SK-N-SH (cell line): ENCODE data around the gene FMO3. TPM values are rescaled to one million over a fixed set of nuclear protein-coding genes. Genes with fewer than 3 reads are reported as not detected.

Experiments
- CTCF ChIA-PET: fragments of 300-600, 350-600 bp; formaldehyde crosslinking; extraction: SDS; loops from one replicate; lab custom pipeline; 2021; lab: Yijun Ruan, JAX
- POLR2A ChIA-PET: fragments of 350-600 bp; sonication (Branson Sonifier 250); formaldehyde crosslinking; extraction: SDS; loops from one replicate; lab custom pipeline; 2020; ENCODE audit warnings: antibody characterized with exemption, inconsistent platforms; lab: Yijun Ruan, JAX
- DNase-seq: peaks from one replicate; pipeline ENCODE4 v3.0.0; 2012
- H2AFZ ChIP-seq: fragments of 200-600 bp; sonication (generic); 2 replicates; pipeline ENCODE4 v1.8.1; 2016; ENCODE audit warnings: antibody characterized with exemption, mild to moderate bottlenecking, low read depth
- H3F3A ChIP-seq: fragments of 200-600 bp; sonication (generic); replicated peaks from 2 replicates; pipeline ENCODE3; 2016; ENCODE audit warnings: antibody characterized with exemption, mild to moderate bottlenecking; ENCODE audit not compliant: insufficient read depth
- H3K27ac ChIP-seq, 2 experiments: fragments of 200-500 bp in 1 of 2; fragments of 200-600 bp in 1 of 2; sonication (Bioruptor generic) in 1 of 2; sonication (generic), shearing (Covaris generic) in 1 of 2; 2 replicates each; pipeline versions ENCODE4 v1.5.1 to v1.6.1; 2014 to 2016; ENCODE audit warnings: low read depth in 2 of 2, inconsistent platforms in 1 of 2, low read length in 1 of 2, mild to moderate bottlenecking in 1 of 2, mixed read lengths in 1 of 2
- H3K27me3 ChIP-seq: fragments of 200-600 bp; sonication (generic), shearing (Covaris generic); 2 replicates; pipeline ENCODE4 v1.6.1; 2016; ENCODE audit warnings: mixed run types; ENCODE audit not compliant: insufficient read depth
- H3K36me3 ChIP-seq, 2 experiments: fragments of 200-500 bp in 1 of 2; fragments of 200-600 bp in 1 of 2; sonication (Bioruptor generic) in 1 of 2; sonication (generic) in 1 of 2; replicated peaks in 1 of 2; 2 replicates each; pipeline versions ENCODE3 to v1.5.1; 2014 to 2016; ENCODE audit warnings: low read length in 1 of 2, mild to moderate bottlenecking in 1 of 2; ENCODE audit not compliant: insufficient read depth in 2 of 2, control insufficient read depth in 1 of 2
- H3K4me1 ChIP-seq, 2 experiments: fragments of 200-500 bp in 1 of 2; fragments of 200-600 bp in 1 of 2; sonication (Bioruptor generic) in 1 of 2; sonication (generic), shearing (Covaris generic) in 1 of 2; 2 replicates each; pipeline versions ENCODE4 v1.5.1 to v1.6.1; 2014 to 2016; ENCODE audit warnings: low read depth in 1 of 2, low read length in 1 of 2, mixed run types in 1 of 2; ENCODE audit not compliant: insufficient read depth in 2 of 2, control insufficient read depth in 1 of 2
- H3K4me2 ChIP-seq: fragments of 200-600 bp; sonication (generic), shearing (Covaris generic); 2 replicates; pipeline ENCODE4 v1.6.1; 2017; ENCODE audit warnings: mixed run types
- H3K4me3 ChIP-seq, 2 experiments: fragments of 200-500 bp in 1 of 2; fragments of 200-600 bp in 1 of 2; sonication (Bioruptor generic) in 1 of 2; sonication (generic), shearing (Covaris generic) in 1 of 2; 2 replicates each; pipeline versions ENCODE4 v1.5.1 to v1.8.1; 2014 to 2016; ENCODE audit warnings: low read depth in 2 of 2, inconsistent platforms in 1 of 2, low read length in 1 of 2, mild to moderate bottlenecking in 1 of 2, mixed read lengths in 1 of 2, moderate library complexity in 1 of 2
- H3K79me2 ChIP-seq: fragments of 200-600 bp; sonication (generic); 2 replicates; pipeline ENCODE4 v1.8.1; 2017; ENCODE audit warnings: mild to moderate bottlenecking; ENCODE audit not compliant: insufficient read depth
- H3K9ac ChIP-seq: fragments of 200-600 bp; sonication (generic); 2 replicates; pipeline ENCODE4 v1.6.1; 2017; ENCODE audit warnings: mixed run types
- H3K9me2 ChIP-seq: fragments of 200-600 bp; sonication (generic); 2 replicates; pipeline ENCODE4 v1.6.1; 2017; ENCODE audit warnings: mixed run types
- H3K9me3 ChIP-seq: fragments of 200-600 bp; sonication (generic); 2 replicates; pipeline ENCODE4 v1.6.1; 2017; ENCODE audit warnings: mixed run types, mild to moderate bottlenecking, moderate library complexity
- H4K20me1 ChIP-seq: fragments of 200-600 bp; sonication (generic); 2 replicates; pipeline ENCODE4 v1.6.1; 2017; ENCODE audit warnings: mild to moderate bottlenecking, mixed run types; ENCODE audit not compliant: insufficient read depth
- EZH2phosphoT487 ChIP-seq: fragments of 200-600 bp; sonication (generic); IDR thresholded peaks from 2 replicates; pipeline ENCODE4 v1.6.1; 2017; ENCODE audit warnings: low read depth, mixed run types, mild to moderate bottlenecking, antibody characterized with exemption, moderate library complexity, borderline replicate concordance
- FOSL2 ChIP-seq: IDR thresholded peaks from 2 replicates; pipeline ENCODE4 v1.4.0; 2012; ENCODE audit warnings: low read depth, mild to moderate bottlenecking, moderate library complexity, borderline replicate concordance
- FOXM1 ChIP-seq: IDR thresholded peaks from 2 replicates; pipeline ENCODE4 v1.4.0; 2012; ENCODE audit warnings: low read depth, mild to moderate bottlenecking
- GABPA ChIP-seq: IDR thresholded peaks from 2 replicates; pipeline ENCODE4 v1.4.0; 2012; ENCODE audit warnings: low read depth, mild to moderate bottlenecking
- JUND ChIP-seq: IDR thresholded peaks from 2 replicates; pipeline ENCODE4 v1.4.0; 2012
- MAX ChIP-seq: IDR thresholded peaks from 2 replicates; pipeline ENCODE4 v1.4.0; 2012; ENCODE audit warnings: low read depth
- MEF2A ChIP-seq: IDR thresholded peaks from 2 replicates; pipeline ENCODE4 v1.4.0; 2012; ENCODE audit warnings: low read depth, borderline replicate concordance
- NRF1 ChIP-seq: IDR thresholded peaks from 2 replicates; pipeline ENCODE4 v1.6.1; 2012; ENCODE audit warnings: low read depth, mild to moderate bottlenecking, low read length
- RCOR1 ChIP-seq: fragments of 150-350 bp; IDR thresholded peaks from 2 replicates; pipeline ENCODE4 v1.6.1; 2017; ENCODE audit warnings: antibody characterized with exemption, low read length
- RFX5 ChIP-seq: IDR thresholded peaks from 2 replicates; pipeline ENCODE4 v1.6.1; 2012; ENCODE audit warnings: mild to moderate bottlenecking, improper control_type of control experiment, low read length
- SIN3A ChIP-seq: IDR thresholded peaks from 2 replicates; pipeline ENCODE4 v1.6.1; 2012; ENCODE audit warnings: low read depth, mild to moderate bottlenecking, low read length, moderate library complexity, borderline replicate concordance
- TEAD4 ChIP-seq: IDR thresholded peaks from 2 replicates; pipeline ENCODE4 v1.4.0; 2012; ENCODE audit warnings: mild to moderate bottlenecking, borderline replicate concordance; ENCODE audit not compliant: insufficient read depth
- USF1 ChIP-seq: IDR thresholded peaks from 2 replicates; pipeline ENCODE4 v1.4.0; 2012; ENCODE audit warnings: low read depth, borderline replicate concordance
- WGBS: methylation state at CpG from one replicate; pipeline ENCODE4 v1.1.6; 2017; ENCODE audit warnings: low lambda C conversion rate; 5-methylcytosine and 5-hydroxymethylcytosine counted together
- polyA plus RNA-seq, 3 experiments: library from polyadenylated mRNA; depleted of rRNA; stranded (reverse); fragments of >200 nt; gene quantifications; 2 replicates each; pipeline ENCODE4 v1.2.3, GENCODE V29; 2012
- TF ChIP-seq, protein P1 (sequence below): IDR thresholded peaks from 2 replicates; pipeline ENCODE4; 2012
- TF ChIP-seq, protein P2 (sequence below): fragments of 150-350 bp; IDR thresholded peaks from 2 replicates; pipeline ENCODE4 v1.6.1; 2016; ENCODE audit warnings: mild to moderate bottlenecking, low read depth, low read length
- TF ChIP-seq, protein P3 (sequence below): fragments of 150-350 bp; IDR thresholded peaks from 2 replicates; pipeline ENCODE4 v1.6.1; 2017; ENCODE audit warnings: antibody characterized with exemption, low read length, low read depth, borderline replicate concordance

The FMO3 gene
- polyA plus RNA-seq, 1 of the 3 experiments (the other 2 are of a cell fraction), result 0.85 TPM

DNA sequence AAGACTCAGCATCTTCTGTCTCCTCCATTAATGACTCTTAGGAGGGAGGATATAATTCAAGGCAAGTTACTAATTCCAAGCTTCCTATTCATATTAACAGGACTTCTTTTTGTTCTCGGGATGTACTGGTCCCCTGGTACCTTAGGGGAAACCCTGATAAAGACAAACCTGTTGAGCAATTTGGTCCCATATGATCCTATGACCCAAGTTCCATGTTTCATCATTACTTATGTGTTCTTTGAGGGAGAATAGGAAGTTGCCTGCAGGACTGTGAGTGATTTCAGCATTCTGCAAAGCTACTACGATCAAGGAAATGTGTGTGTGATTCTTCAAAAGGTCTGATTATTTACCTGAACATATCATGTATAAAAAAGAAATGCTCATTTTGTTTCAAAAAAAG lies 5.8 kb upstream of the FMO3 start:
- Histone ChIP-seq H3K4me1 (no peaks in the 10 kb centered on the region), H3K79me2 (no peaks in the 10 kb centered on the region), H3K27ac (no peak overlapping the region), H2AFZ (no peak overlapping the region), H3K36me3 (no peaks in the 10 kb centered on the region), H4K20me1 (no peaks in the 10 kb centered on the region), H3K9ac (no peak overlapping the region), H3F3A (no peaks in the 10 kb centered on the region), H3K4me2 (no peak overlapping the region), H3K4me3 (no peak overlapping the region), H3K27me3 (peaks cover 7% of the 10 kb centered on the region; the same call in 1 of the 2 replicates), H3K9me2 (no peaks in the 10 kb centered on the region), H3K9me3 (no peaks in the 10 kb centered on the region)
- POLR2A ChIA-PET, result no interaction called here
- DNase-seq, result no peak
- TF ChIP-seq FOSL2, result no peak
- TF ChIP-seq, protein P1, sequence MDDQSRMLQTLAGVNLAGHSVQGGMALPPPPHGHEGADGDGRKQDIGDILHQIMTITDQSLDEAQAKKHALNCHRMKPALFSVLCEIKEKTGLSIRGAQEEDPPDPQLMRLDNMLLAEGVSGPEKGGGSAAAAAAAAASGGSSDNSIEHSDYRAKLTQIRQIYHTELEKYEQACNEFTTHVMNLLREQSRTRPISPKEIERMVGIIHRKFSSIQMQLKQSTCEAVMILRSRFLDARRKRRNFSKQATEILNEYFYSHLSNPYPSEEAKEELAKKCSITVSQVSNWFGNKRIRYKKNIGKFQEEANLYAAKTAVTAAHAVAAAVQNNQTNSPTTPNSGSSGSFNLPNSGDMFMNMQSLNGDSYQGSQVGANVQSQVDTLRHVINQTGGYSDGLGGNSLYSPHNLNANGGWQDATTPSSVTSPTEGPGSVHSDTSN, result no peak
- no peak for TF ChIP-seq USF1
- no peak for TF ChIP-seq RFX5
- CTCF ChIA-PET, result interaction anchor here (1.0 kb wide), 1 partner anchor 229 kb away, joined by 3 read pairs; the partner anchor contains the start of gene FMO4
- 6% methylated on average over 2 of the region's 2 CpGs for WGBS

GRCh38 chr1:171087896-171088295 lies 2.8 kb upstream of the FMO3 start:
- Histone ChIP-seq H2AFZ (no peak overlapping the region), H3K79me2 (no peaks in the 10 kb centered on the region), H3K9ac (no peak overlapping the region), H3K4me1 (no peaks in the 10 kb centered on the region), H3K36me3 (no peaks in the 10 kb centered on the region), H3K27me3 (peaks cover 7% of the 10 kb centered on the region; the same call in 1 of the 2 replicates), H3K4me3 (no peak overlapping the region), H3K9me2 (no peaks in the 10 kb centered on the region), H3F3A (no peaks in the 10 kb centered on the region), H3K27ac (no peak overlapping the region), H3K4me2 (no peak overlapping the region), H3K9me3 (no peaks in the 10 kb centered on the region), H4K20me1 (no peaks in the 10 kb centered on the region)
- POLR2A ChIA-PET, result no interaction called here
- no peak for TF ChIP-seq FOXM1
- no peak for TF ChIP-seq NRF1
- no peak for TF ChIP-seq FOSL2
- TF ChIP-seq, protein P2, sequence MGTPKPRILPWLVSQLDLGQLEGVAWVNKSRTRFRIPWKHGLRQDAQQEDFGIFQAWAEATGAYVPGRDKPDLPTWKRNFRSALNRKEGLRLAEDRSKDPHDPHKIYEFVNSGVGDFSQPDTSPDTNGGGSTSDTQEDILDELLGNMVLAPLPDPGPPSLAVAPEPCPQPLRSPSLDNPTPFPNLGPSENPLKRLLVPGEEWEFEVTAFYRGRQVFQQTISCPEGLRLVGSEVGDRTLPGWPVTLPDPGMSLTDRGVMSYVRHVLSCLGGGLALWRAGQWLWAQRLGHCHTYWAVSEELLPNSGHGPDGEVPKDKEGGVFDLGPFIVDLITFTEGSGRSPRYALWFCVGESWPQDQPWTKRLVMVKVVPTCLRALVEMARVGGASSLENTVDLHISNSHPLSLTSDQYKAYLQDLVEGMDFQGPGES, result no peak
- TF ChIP-seq GABPA, result no peak
- TF ChIP-seq TEAD4, result no peak
- CTCF ChIA-PET, result interaction anchor here (1.4 kb wide), 1 partner anchor 34 kb away, joined by 3 read pairs; no protein-coding TSS in a partner anchor
- no peak for DNase-seq

DNA sequence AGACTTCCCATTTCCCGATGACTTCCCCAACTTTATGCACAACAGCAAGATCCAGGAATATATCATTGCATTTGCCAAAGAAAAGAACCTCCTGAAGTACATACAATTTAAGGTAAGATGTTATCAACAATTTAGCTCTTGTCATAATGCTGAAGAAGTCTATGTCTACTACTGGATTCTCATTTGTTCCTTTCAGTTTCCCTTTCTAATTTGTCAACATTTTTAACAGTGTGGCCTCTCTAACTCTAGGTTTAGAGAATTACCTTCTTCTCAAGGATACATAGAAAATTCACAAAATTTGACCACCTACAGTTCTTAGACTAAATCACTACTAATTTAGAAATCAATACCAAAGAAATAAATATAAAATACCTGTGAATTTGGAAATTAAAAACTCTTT lies 13.2 kb downstream of the FMO3 start:
- TF ChIP-seq, protein P3, sequence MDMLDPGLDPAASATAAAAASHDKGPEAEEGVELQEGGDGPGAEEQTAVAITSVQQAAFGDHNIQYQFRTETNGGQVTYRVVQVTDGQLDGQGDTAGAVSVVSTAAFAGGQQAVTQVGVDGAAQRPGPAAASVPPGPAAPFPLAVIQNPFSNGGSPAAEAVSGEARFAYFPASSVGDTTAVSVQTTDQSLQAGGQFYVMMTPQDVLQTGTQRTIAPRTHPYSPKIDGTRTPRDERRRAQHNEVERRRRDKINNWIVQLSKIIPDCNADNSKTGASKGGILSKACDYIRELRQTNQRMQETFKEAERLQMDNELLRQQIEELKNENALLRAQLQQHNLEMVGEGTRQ, result no peak
- TF ChIP-seq MAX, result no peak
- no peak for TF ChIP-seq EZH2phosphoT487
- TF ChIP-seq RFX5, result no peak
- no peak for TF ChIP-seq JUND
- no peak for TF ChIP-seq MEF2A
- TF ChIP-seq RCOR1, result no peak
- TF ChIP-seq SIN3A, result no peak
- DNase-seq, result no peak

More for the DNA sequence above, 13.2 kb downstream of the FMO3 start:
- Histone ChIP-seq H3K27ac (no peak overlapping the region), H4K20me1 (no peaks in the 10 kb centered on the region), H3K4me2 (no peak overlapping the region), H3K9ac (no peak overlapping the region), H3K27me3 (no peaks in the 10 kb centered on the region; the same call in 1 of the 2 replicates), H3K9me3 (no peaks in the 10 kb centered on the region), H3K9me2 (no peaks in the 10 kb centered on the region), H2AFZ (peak overlapping the region; percentile 35; the same call in 1 of the 2 replicates), H3F3A (no peaks in the 10 kb centered on the region), H3K36me3 (no peaks in the 10 kb centered on the region), H3K4me3 (no peak overlapping the region), H3K4me1 (no peaks in the 10 kb centered on the region), H3K79me2 (no peaks in the 10 kb centered on the region)
- WGBS, result 4% methylated on average over 1 of the region's 1 CpG
- ChIA-PET CTCF (no interaction called here), POLR2A (no interaction called here)
